A549 (cell line): ENCODE results near the gene CARMIL1. TPM values are rescaled to one million over a fixed set of nuclear protein-coding genes. Genes with fewer than 3 reads are reported as not detected.

ENCODE experiments used
- JUNB ChIP-seq: fragments of >200 bp; sonication (Bioruptor Twin); formaldehyde crosslinking; IDR thresholded peaks from 2 replicates; pipeline ENCODE4 v1.6.1; 2016
- RFX5 ChIP-seq: fragments of 450-650 bp; IDR thresholded peaks from 2 replicates; pipeline ENCODE4 v1.7.1; 2014; ENCODE audit warnings: antibody characterized with exemption, mild to moderate bottlenecking, moderate library complexity
- polyA plus RNA-seq, 4 experiments: library from polyadenylated mRNA; depleted of rRNA in 3 of 4; stranded (reverse); fragments of >200 nt; fragmentation: RNase III in 1 of 4; extraction: RNeasy Plus Mini Kit Qiagen cat#74134 plus additional on column Dnase treatment in 1 of 4; gene quantifications; 2 replicates in 3 of 4; 3 replicates in 1 of 4; pipeline ENCODE4 v1.2.3, GENCODE V29; 2011 to 2017
- small RNA-seq, 6 experiments: library from RNA; depleted of rRNA; stranded (forward); fragments of <200 nt; gene quantifications; one replicate each; pipeline ENCODE3, GENCODE V24; 2012
- TF ChIP-seq, protein P1 (sequence below): fragments of 200-600 bp; sonication (generic); IDR thresholded peaks from 2 replicates; pipeline ENCODE4 v1.6.1; 2016; ENCODE audit warnings: antibody characterized with exemption, mild to moderate bottlenecking, moderate library complexity

CARMIL1 gene
- polyA plus RNA-seq, 2 of the 4 experiments (the other 2 are of a cell fraction), result 11.5 to 11.8 TPM

DNA sequence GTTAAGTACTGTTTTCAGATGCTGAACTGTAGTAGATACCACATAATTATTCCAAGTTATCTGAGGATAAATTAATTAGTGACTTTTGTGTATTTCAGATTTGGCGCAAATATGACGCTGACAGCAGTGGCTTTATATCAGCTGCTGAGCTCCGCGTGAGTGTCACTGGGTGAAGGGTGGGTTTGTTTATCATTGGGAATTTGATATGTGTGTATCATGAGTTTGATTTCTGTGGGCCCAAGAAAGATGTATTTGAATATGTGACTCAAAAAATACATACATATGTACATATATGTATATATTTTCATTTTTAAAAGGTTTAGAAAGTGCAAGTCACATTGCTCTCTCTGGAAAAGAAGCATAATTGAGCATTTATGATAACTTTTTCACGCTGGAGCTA, 390.2 kb downstream of the CARMIL1 start (continued):
- TF ChIP-seq, protein P1, sequence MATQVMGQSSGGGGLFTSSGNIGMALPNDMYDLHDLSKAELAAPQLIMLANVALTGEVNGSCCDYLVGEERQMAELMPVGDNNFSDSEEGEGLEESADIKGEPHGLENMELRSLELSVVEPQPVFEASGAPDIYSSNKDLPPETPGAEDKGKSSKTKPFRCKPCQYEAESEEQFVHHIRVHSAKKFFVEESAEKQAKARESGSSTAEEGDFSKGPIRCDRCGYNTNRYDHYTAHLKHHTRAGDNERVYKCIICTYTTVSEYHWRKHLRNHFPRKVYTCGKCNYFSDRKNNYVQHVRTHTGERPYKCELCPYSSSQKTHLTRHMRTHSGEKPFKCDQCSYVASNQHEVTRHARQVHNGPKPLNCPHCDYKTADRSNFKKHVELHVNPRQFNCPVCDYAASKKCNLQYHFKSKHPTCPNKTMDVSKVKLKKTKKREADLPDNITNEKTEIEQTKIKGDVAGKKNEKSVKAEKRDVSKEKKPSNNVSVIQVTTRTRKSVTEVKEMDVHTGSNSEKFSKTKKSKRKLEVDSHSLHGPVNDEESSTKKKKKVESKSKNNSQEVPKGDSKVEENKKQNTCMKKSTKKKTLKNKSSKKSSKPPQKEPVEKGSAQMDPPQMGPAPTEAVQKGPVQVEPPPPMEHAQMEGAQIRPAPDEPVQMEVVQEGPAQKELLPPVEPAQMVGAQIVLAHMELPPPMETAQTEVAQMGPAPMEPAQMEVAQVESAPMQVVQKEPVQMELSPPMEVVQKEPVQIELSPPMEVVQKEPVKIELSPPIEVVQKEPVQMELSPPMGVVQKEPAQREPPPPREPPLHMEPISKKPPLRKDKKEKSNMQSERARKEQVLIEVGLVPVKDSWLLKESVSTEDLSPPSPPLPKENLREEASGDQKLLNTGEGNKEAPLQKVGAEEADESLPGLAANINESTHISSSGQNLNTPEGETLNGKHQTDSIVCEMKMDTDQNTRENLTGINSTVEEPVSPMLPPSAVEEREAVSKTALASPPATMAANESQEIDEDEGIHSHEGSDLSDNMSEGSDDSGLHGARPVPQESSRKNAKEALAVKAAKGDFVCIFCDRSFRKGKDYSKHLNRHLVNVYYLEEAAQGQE, result no peak
- TF ChIP-seq RFX5 (no peak), JUNB (no peak)
- TF ChIP-seq, all 56 proteins: peak for 0

Small RNA genes lying within 50 kb of the gene (small RNA-seq; reads per million reads assigned to genes)
- gene RF00019, result 0 reads per million in 6 experiments
- gene RNU6-987P, result 0 reads per million in 6 experiments
